Peyer's patch (tissue), 4 donors: Measurements from ENCODE around the gene UQCRC1.

Source experiments
- CTCF ChIP-seq, 6 experiments: fragments of 450-650 bp in 4 of 6; fragments of 200-600 bp in 2 of 6; sonication (generic) in 1 of 6; IDR thresholded peaks; one replicate each; pipeline ENCODE4 v1.5.1; 2017 to 2019; ENCODE audit warnings: antibody characterized with exemption in 6 of 6, mild to moderate bottlenecking in 3 of 6, moderate library complexity in 1 of 6
- POLR2A ChIP-seq, 2 donors: fragments of 450-650 bp; IDR thresholded peaks; one replicate each; pipeline ENCODE4 v1.5.1; 2017; ENCODE audit warnings: antibody characterized with exemption in 2 of 2, mild to moderate bottlenecking in 2 of 2, moderate library complexity in 2 of 2

DNA sequence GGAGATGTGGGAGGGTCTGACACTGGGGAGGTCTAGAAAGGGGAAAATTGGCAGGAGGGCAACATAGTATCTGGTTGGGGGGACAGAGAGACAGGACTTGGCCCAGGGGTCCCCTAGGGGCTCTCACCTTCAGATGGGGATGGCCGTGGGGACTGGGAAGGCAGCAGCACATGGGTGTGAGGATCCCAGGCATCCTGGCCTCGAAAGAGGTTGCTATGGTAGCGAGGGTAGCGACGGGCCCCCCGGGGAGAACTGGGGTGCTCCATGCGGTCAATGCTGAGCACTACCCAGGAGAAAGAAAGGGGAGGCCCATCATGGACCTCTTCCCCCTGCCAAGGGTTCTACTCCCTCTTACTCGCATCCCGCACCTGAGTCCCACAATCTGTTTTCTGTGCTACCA lies 38.3 kb upstream of the UQCRC1 start:
- no peak for TF ChIP-seq POLR2A (IDR thresholded peaks at IDR 0.05)
- no peak for TF ChIP-seq CTCF (IDR thresholded peaks at IDR 0.05)
